NT2/D1 (cell line): Measurements from ENCODE around the gene SLC7A9.

Experiments used
- DNase-seq: peaks from one replicate; pipeline ENCODE4 v3.0.0-alpha.2; 2011; ENCODE audit warnings: low read depth, low spot score
- H3K27me3 ChIP-seq: 2 replicates; pipeline ENCODE4 v1.6.0; 2011; ENCODE audit warnings: mild to moderate bottlenecking; ENCODE audit not compliant: insufficient read length, insufficient read depth
- H3K36me3 ChIP-seq: 2 replicates; pipeline ENCODE4 v1.6.1; 2011; ENCODE audit warnings: mild to moderate bottlenecking, low read length, mixed read lengths; ENCODE audit not compliant: insufficient read depth, insufficient read length
- H3K4me1 ChIP-seq: 2 replicates; pipeline ENCODE4 v1.5.1; 2011; ENCODE audit not compliant: insufficient read depth, insufficient read length
- H3K4me3 ChIP-seq: 2 replicates; pipeline ENCODE4 v1.5.1; 2011; ENCODE audit warnings: low read depth; ENCODE audit not compliant: insufficient read length
- H3K9ac ChIP-seq: 2 replicates; pipeline ENCODE4 v1.6.0; 2011; ENCODE audit warnings: low read depth; ENCODE audit not compliant: insufficient read length
- H3K9me3 ChIP-seq: 2 replicates; pipeline ENCODE4 v1.5.1; 2011; ENCODE audit warnings: mild to moderate bottlenecking, low read length; ENCODE audit not compliant: insufficient read depth
- SUZ12 ChIP-seq: IDR thresholded peaks from 2 replicates; pipeline ENCODE4 v1.6.1; 2011; ENCODE audit not compliant: insufficient read length, insufficient read depth; ENCODE audit errors: extremely low read depth
- YY1 ChIP-seq: IDR thresholded peaks from 2 replicates; pipeline ENCODE4 v1.6.1; 2011; ENCODE audit not compliant: insufficient read length, insufficient read depth
- ZNF274 ChIP-seq: IDR thresholded peaks from 2 replicates; pipeline ENCODE4 v1.6.1; 2011; ENCODE audit warnings: mild to moderate bottlenecking, low read depth, low read length

SLC7A9 gene

DNA sequence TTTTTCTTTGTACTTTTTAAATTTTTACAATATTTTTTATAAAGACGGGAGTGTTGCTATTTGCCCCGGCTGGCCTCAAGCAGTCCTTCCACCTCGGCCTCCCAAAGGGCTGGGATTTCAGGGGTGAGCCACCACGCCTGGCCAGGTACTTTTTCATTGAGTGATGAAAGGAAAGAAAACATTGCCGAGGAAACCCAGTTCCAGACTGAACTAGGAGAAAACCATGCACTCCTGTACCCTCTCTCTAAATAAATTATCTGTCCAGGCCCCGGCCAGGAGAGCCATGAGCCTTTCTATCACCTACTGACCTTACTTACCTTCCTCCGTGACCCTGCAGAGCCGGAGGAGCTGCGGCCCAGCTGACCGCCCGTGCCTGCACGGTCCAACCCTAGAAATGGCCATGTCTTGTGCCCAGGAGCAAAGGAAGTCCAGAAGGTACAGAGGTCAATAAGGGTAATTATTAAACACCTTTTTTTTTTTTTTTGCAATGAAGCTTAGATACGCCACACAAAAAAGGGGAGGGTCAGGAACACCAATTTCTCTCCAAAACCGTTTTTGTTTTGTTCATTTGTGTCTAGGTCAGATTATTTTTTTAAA lies at the start of gene SLC7A9:
Gene SLC7A9 (minus strand): TSS at position 399 of the 597 bp plus-strand sequence. CDS start 1,233 bp downstream, outside the sequence.
- no peaks in the 10 kb centered on the region for H3K36me3 ChIP-seq
- H3K9me3 ChIP-seq, result no peaks in the 10 kb centered on the region
- no peak for TF ChIP-seq ZNF274
- no peak for TF ChIP-seq SUZ12
- TF ChIP-seq YY1, result no peak
- no peaks in the 10 kb centered on the region for H3K27me3 ChIP-seq
- peaks cover 8% of the 10 kb centered on the region for H3K4me1 ChIP-seq
- no peak for DNase-seq
- peak within 1 kb of the TSS; percentile 4 for H3K9ac ChIP-seq
- no peak within 1 kb of the TSS for H3K4me3 ChIP-seq

DNA sequence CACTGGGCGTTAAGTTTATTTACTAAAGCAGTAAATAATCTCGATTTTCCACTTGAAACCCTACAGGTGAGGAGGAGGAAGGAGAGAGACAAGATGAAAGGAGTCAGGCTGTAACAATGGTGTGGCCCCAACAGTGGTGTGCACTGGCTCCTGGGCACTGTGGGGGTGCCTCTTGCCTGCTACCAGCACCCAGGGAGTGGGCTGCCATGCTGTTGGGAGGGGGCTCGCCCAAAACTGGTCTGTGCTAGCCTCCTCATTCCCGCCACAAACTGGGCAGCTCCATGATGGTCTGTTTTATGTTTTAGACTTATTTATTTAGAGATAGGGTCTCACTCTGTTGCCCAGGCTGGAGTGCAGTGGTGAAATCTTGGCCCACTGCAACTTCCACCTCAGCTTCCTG lies 49.8 kb upstream of the SLC7A9 start:
- no peak for DNase-seq

GRCh38 chr19:32917616-32917996 lies 48.0 kb upstream of the SLC7A9 start:
- H3K36me3 ChIP-seq, result peaks cover 26% of the 10 kb centered on the region
- H3K4me1 ChIP-seq, result peaks cover 3% of the 10 kb centered on the region
- DNase-seq, result peak; percentile 43
- H3K9me3 ChIP-seq, result no peaks in the 10 kb centered on the region
- H3K27me3 ChIP-seq, result no peaks in the 10 kb centered on the region
- H3K4me3 ChIP-seq, result no peak overlapping the region
- no peak for TF ChIP-seq SUZ12
- no peak for TF ChIP-seq YY1
- no peak for TF ChIP-seq ZNF274
- no peak overlapping the region for H3K9ac ChIP-seq

More for the DNA sequence above, 49.8 kb upstream of the SLC7A9 start:
- H3K9ac ChIP-seq, result no peak overlapping the region
- TF ChIP-seq ZNF274, result no peak
- TF ChIP-seq YY1, result no peak
- TF ChIP-seq SUZ12, result no peak
- peaks cover 3% of the 10 kb centered on the region for H3K4me1 ChIP-seq
- no peaks in the 10 kb centered on the region for H3K27me3 ChIP-seq
- no peaks in the 10 kb centered on the region for H3K9me3 ChIP-seq
- peaks cover 33% of the 10 kb centered on the region for H3K36me3 ChIP-seq
- H3K4me3 ChIP-seq, result no peak overlapping the region

DNA sequence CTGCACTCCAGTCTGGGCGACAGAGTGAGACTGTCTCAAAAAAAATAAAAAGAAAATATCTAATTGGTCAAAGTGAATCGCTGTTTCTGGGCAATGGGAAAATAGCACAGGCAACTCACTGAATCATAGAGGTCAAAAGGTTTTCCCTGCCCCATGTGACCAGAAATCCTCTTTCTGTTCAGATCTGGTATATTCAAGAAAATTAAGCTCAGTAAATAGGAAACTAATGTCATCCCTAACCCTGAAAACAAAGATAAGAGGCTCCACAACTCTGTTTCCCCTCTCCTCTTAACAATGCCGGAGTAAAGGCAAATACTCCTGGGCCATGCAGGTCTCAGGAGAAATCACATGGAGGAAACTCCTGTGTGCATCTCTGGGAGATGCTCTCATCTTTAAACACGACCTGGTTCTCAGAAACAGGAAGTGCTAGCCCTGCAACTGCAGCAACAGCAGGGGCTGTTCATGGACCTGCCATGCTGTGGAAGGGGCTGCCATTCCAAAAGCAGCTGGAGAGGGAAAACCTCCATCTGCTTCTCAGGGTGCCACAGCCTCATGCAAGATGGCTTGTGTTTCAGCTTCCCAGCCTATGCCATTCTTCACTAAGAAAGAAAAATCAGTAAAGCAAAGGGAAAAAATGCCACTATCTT lies 47.5 kb upstream of the SLC7A9 start:
- peaks cover 3% of the 10 kb centered on the region for H3K4me1 ChIP-seq
- no peaks in the 10 kb centered on the region for H3K27me3 ChIP-seq
- TF ChIP-seq ZNF274, result no peak
- TF ChIP-seq YY1, result no peak
- TF ChIP-seq SUZ12, result no peak
- no peaks in the 10 kb centered on the region for H3K9me3 ChIP-seq
- H3K36me3 ChIP-seq, result peaks cover 25% of the 10 kb centered on the region
- no peak for DNase-seq
- H3K4me3 ChIP-seq, result no peak overlapping the region
- H3K9ac ChIP-seq, result no peak overlapping the region

DNA sequence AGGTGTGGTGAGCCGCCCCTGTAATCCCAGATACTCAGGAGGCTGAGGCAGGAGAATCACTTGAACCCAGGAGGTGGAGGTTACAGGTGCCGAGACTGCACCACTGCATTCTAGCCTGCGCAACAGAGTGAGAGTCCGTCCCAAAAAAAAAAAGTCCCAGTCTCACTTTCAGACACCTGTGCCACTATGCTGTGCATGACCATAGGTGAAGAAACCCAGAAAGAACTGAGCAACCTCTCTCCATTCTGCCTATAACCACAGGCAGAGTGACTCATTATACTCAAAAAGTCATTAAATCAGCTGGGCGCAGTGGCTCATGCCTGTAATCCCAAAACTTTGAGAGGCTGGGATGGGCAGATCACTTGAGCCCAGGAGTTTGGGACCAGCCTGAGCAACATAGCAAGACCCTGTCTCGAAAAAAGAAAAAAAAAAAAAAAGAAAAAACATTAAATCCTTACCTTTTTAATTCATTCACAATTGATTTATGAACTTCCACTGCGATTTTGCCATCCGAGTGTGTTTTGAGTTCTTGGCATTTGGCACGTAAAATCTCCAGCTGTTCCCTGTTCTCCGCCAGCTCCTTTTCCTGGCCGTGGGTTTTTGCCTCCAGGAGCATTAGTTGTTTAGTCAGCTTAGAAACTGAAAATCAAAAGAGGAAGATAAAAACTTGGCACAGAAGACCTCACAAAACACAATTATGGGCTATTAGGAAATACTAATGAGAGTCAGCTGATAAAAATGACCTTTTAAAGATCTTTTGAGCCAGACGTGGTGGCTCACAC lies 45.5 kb upstream of the SLC7A9 start:
- Histone ChIP-seq H3K4me3 (no peak overlapping the region), H3K4me1 (peaks cover 3% of the 10 kb centered on the region), H3K9ac (no peak overlapping the region), H3K27me3 (no peaks in the 10 kb centered on the region), H3K9me3 (no peaks in the 10 kb centered on the region), H3K36me3 (peaks cover 19% of the 10 kb centered on the region)
- TF ChIP-seq SUZ12 (no peak), ZNF274 (no peak), YY1 (no peak)
- DNase-seq, result no peak

GRCh38 chr19:32911467-32911866 lies 41.9 kb upstream of the SLC7A9 start:
- H3K9me3 ChIP-seq, result no peaks in the 10 kb centered on the region
- TF ChIP-seq SUZ12 (no peak), ZNF274 (no peak), YY1 (no peak)
- H3K27me3 ChIP-seq, result no peaks in the 10 kb centered on the region
- no peaks in the 10 kb centered on the region for H3K4me1 ChIP-seq
- H3K9ac ChIP-seq, result no peak overlapping the region
- H3K36me3 ChIP-seq, result peaks cover 30% of the 10 kb centered on the region
- DNase-seq, result no peak
- H3K4me3 ChIP-seq, result no peak overlapping the region

- Histone ChIP-seq H3K27me3 (no peaks in the 10 kb centered on the region), H3K4me3 (no peak overlapping the region), H3K9me3 (peaks cover 2% of the 10 kb centered on the region; the same call in 1 of the 2 replicates), H3K36me3 (peaks cover 28% of the 10 kb centered on the region), H3K9ac (no peak overlapping the region), H3K4me1 (no peaks in the 10 kb centered on the region)
- DNase-seq, result no peak
- TF ChIP-seq ZNF274 (no peak), SUZ12 (no peak), YY1 (no peak)
Observed at GRCh38 chr19:32910874-32911273, 41.3 kb upstream of the SLC7A9 start.
